ENCODE data around the gene PANK1. TPM values are rescaled to one million over a fixed set of nuclear protein-coding genes. Genes with fewer than 3 reads are reported as not detected.

Gene PANK1
- total and polyA plus RNA-seq, 2 of the 8 experiments (the other 6 are each of a cell fraction or from before 2014, with no cell fraction given), result 18.5 to 40.4 TPM

GRCh38 chr10:89604200-89604599 lies 40.8 kb downstream of the PANK1 start:
- no peak overlapping the region for H3K4me3 ChIP-seq (ENCODE audit: extremely low read depth in 1 of 4, insufficient read depth in 2 of 4, low read depth in 3 of 4, low read length in 4 of 4)
- no peak for FAIRE-seq
- POLR2A ChIA-PET (ENCODE audit: partially characterized antibody), result no interaction called here
- TF ChIP-seq KDM5A (IDR thresholded peaks at IDR 0.05; ENCODE audit: low read length) (no peak), POLR2A (IDR thresholded peaks at IDR 0.05; ENCODE audit: control extremely low read depth in 1 of 2, low read depth in 2 of 2, low read length in 2 of 2) (no peak), SRF (IDR thresholded peaks at IDR 0.05; ENCODE audit: low read depth, low read length) (no peak), RXRA (IDR thresholded peaks at IDR 0.05; ENCODE audit: insufficient read depth, low read depth, low read length) (no peak), MAX (IDR thresholded peaks at IDR 0.05) (no peak), BACH1 (IDR thresholded peaks at IDR 0.05; ENCODE audit: low read length) (no peak), POU5F1 (IDR thresholded peaks at IDR 0.05; ENCODE audit: low read depth, low read length) (no peak), RAD21 (IDR thresholded peaks at IDR 0.05 in 1 of 2, conservative IDR thresholded peaks at IDR 0.05 in 1 of 2; ENCODE audit: low read depth in 2 of 2, low read length in 2 of 2) (no peak), RBBP5 (IDR thresholded peaks at IDR 0.05; ENCODE audit: borderline replicate concordance, low read depth, low read length) (no peak), ATF3 (IDR thresholded peaks at IDR 0.05; ENCODE audit: insufficient read depth, low read depth, low read length) (no peak), TAF1 (IDR thresholded peaks at IDR 0.05; ENCODE audit: low read depth, low read length) (no peak), JUND (IDR thresholded peaks at IDR 0.05; ENCODE audit: low read length) (no peak), HDAC6 (IDR thresholded peaks at IDR 0.05; ENCODE audit: low read depth, low read length) (no peak), RNF2 (IDR thresholded peaks at IDR 0.05; ENCODE audit: borderline replicate concordance, low read depth, low read length, missing control alignments, poor library complexity, severe bottlenecking) (no peak)

More at GRCh38 chr10:89604200-89604599, 40.8 kb downstream of the PANK1 start:
- Histone ChIP-seq H3K9me3 (ENCODE audit: insufficient read depth in 2 of 2, low read depth in 1 of 2, low read length in 1 of 2) (no peaks in the 10 kb centered on the region), H2BK20ac (ENCODE audit: low read length) (no peak overlapping the region), H4K5ac (ENCODE audit: insufficient read length, low read depth, low read length) (no peak overlapping the region), H2BK120ac (replicated peaks; ENCODE audit: low read depth, low read length) (no peak overlapping the region), H3K23me2 (ENCODE audit: low read depth, low read length) (no peaks in the 10 kb centered on the region), H3K4ac (replicated peaks; ENCODE audit: insufficient read length, low read depth, low read length) (no peak overlapping the region), H4K91ac (replicated peaks; ENCODE audit: insufficient read length, low read length) (no peak overlapping the region), H2BK12ac (ENCODE audit: low read depth, low read length) (no peak overlapping the region), H4K8ac (ENCODE audit: extremely low read depth, insufficient read depth, low read length) (no peak overlapping the region), H3K4me1 (replicated peaks in 1 of 4; ENCODE audit: control insufficient read depth in 3 of 4, insufficient read depth in 4 of 4, low read length in 3 of 4) (no peaks in the 10 kb centered on the region), H3K56ac (replicated peaks; ENCODE audit: insufficient read length, low read depth, low read length) (no peak overlapping the region), H3K14ac (ENCODE audit: insufficient read length) (no peak overlapping the region), H3K4me2 (ENCODE audit: insufficient read depth in 1 of 2, low read depth in 2 of 2, low read length in 2 of 2) (no peak overlapping the region), H3K36me3 (ENCODE audit: control insufficient read depth in 2 of 4, insufficient read depth in 4 of 4, low read length in 3 of 4) (peaks cover 6 to 20% (median 12%) of the 10 kb centered on the region in 4 experiments), H4K20me1 (replicated peaks in 1 of 2; ENCODE audit: control insufficient read depth in 1 of 2, insufficient read depth in 2 of 2, low read length in 2 of 2) (no peaks in the 10 kb centered on the region), H3K9ac (replicated peaks in 1 of 4; ENCODE audit: extremely low read depth in 1 of 4, low read depth in 3 of 4, low read length in 3 of 4) (no peak overlapping the region), H3K27ac (ENCODE audit: low read depth, low read length) (no peak overlapping the region), H3K18ac (ENCODE audit: extremely low read depth, low read length) (no peak overlapping the region), H2AFZ (ENCODE audit: low read length) (no peak overlapping the region), H3K79me1 (ENCODE audit: low read depth, low read length) (peaks cover 4% of the 10 kb centered on the region), H2BK15ac (ENCODE audit: low read length) (no peak overlapping the region), H3K79me2 (ENCODE audit: control insufficient read depth in 1 of 2, insufficient read depth in 2 of 2, low read length in 2 of 2) (peaks cover 0 to 3% of the 10 kb centered on the region in 2 experiments; a peak in 1 of 4 replicates), H2AK5ac (ENCODE audit: low read depth, low read length) (no peak overlapping the region), H3K23ac (ENCODE audit: insufficient read length) (no peak overlapping the region), H3K27me3 (replicated peaks in 1 of 4; ENCODE audit: control insufficient read depth in 3 of 4, extremely low read depth in 1 of 4, insufficient read depth in 3 of 4, low read length in 3 of 4) (peaks cover 0 to 1% (median 0%) of the 10 kb centered on the region in 4 experiments; a peak in 1 of 7 replicates), H2BK5ac (ENCODE audit: low read depth, low read length) (no peak overlapping the region)
- WGBS, 2 experiments (ENCODE audit: extremely low coverage in 1 of 2, insufficient coverage in 1 of 2, insufficient read length in 1 of 2, insufficient replicate concordance in 2 of 2, low coverage in 1 of 2, low lambda C conversion rate in 2 of 2, missing lambda C conversion rate in 1 of 2), result 80% methylated on average over 5 of the region's 5 CpGs; no CpG with 5 or more reads in 1 of the 2 experiments
- DNase-seq (ENCODE audit: low read depth in 1 of 2, low spot score in 2 of 2), result no peak
- CTCF ChIA-PET (ENCODE audit: partially characterized antibody), result interaction anchor here (1.3 kb wide), 1 partner anchor 9 kb away, joined by 4 read pairs; no protein-coding TSS in a partner anchor

Measured in H1 (cell line).